SK-N-SH treated with all-trans-retinoic acid at 6 μM for 48 hours (cell line): ENCODE data around the gene SLC38A4.
"Not testable (repeated sequence)": the region's sequence is repeated elsewhere in the genome, so short reads cannot be mapped to it uniquely, and the experiment has no call there.

Experiments used
- ATAC-seq: fragments of 200-7000 bp; cut with Tn5 transposase; 3 replicates; pipeline ENCODE4 v1.9.1; 2020; ENCODE audit warnings: mild to moderate bottlenecking, moderate library complexity
- CREB5 ChIP-seq: fragments of 250-450 bp; sonication (Bioruptor Pico); IDR thresholded peaks from 2 replicates; pipeline ENCODE4 v1.5.1; 2020; ENCODE audit warnings: low read depth, mild to moderate bottlenecking, moderate library complexity
- CSDC2 ChIP-seq: fragments of 250-450 bp; sonication (Bioruptor Pico); IDR thresholded peaks from 2 replicates; pipeline ENCODE4 v1.5.0; 2020; ENCODE audit warnings: mild to moderate bottlenecking, moderate library complexity
- GLIS3 ChIP-seq: fragments of 250-450 bp; sonication (Bioruptor Pico); IDR thresholded peaks from 2 replicates; pipeline ENCODE4 v1.5.0; 2020; ENCODE audit warnings: mild to moderate bottlenecking, moderate library complexity
- OSR1 ChIP-seq: fragments of 250-450 bp; sonication (Bioruptor Pico); IDR thresholded peaks from 2 replicates; pipeline ENCODE4 v1.8.0; 2022; ENCODE audit warnings: moderate library complexity, mild to moderate bottlenecking, inconsistent platforms
- PATZ1 ChIP-seq: fragments of 250-450 bp; sonication (Bioruptor Pico); IDR thresholded peaks from 2 replicates; pipeline ENCODE4 v1.8.0; 2020; ENCODE audit warnings: mild to moderate bottlenecking, moderate library complexity, borderline replicate concordance
- POU6F1 ChIP-seq: fragments of 250-450 bp; sonication (Bioruptor Pico); IDR thresholded peaks from 2 replicates; pipeline ENCODE4 v1.8.0; 2021; ENCODE audit warnings: low read depth, mild to moderate bottlenecking, moderate library complexity, borderline replicate concordance
- PPARA ChIP-seq: fragments of 250-450 bp; sonication (Bioruptor Pico); IDR thresholded peaks from 2 replicates; pipeline ENCODE4 v1.5.0; 2020; ENCODE audit warnings: mild to moderate bottlenecking, borderline replicate concordance
- RARB ChIP-seq: fragments of 250-450 bp; sonication (Bioruptor Pico); IDR thresholded peaks from 2 replicates; pipeline ENCODE4 v1.8.0; 2021; ENCODE audit warnings: mild to moderate bottlenecking, moderate library complexity
- SNAI2 ChIP-seq: fragments of 250-450 bp; sonication (Bioruptor Pico); IDR thresholded peaks from 2 replicates; pipeline ENCODE4 v1.5.0; 2020; ENCODE audit warnings: mild to moderate bottlenecking, moderate library complexity
- TCF4 ChIP-seq: fragments of 250-450 bp; sonication (Bioruptor Pico); IDR thresholded peaks from 2 replicates; pipeline ENCODE4 v1.8.0; 2021; ENCODE audit warnings: mild to moderate bottlenecking, moderate library complexity, borderline replicate concordance
- ZC3H10 ChIP-seq: fragments of 250-450 bp; sonication (Bioruptor Pico); IDR thresholded peaks from 2 replicates; pipeline ENCODE4 v1.5.1; 2021; ENCODE audit warnings: mild to moderate bottlenecking, moderate library complexity
- ZFP30 ChIP-seq: fragments of 450-650 bp; formaldehyde crosslinking; IDR thresholded peaks from 2 replicates; pipeline ENCODE4 v1.5.0; 2022; ENCODE audit warnings: mild to moderate bottlenecking, moderate library complexity
- ZNF565 ChIP-seq: fragments of 450-650 bp; formaldehyde crosslinking; conservative IDR thresholded peaks from 2 replicates; pipeline ENCODE4 v1.5.0; 2020; ENCODE audit warnings: low read depth, mild to moderate bottlenecking, moderate library complexity
- ZNF70 ChIP-seq: fragments of 450-650 bp; formaldehyde crosslinking; IDR thresholded peaks from 2 replicates; pipeline ENCODE4 v1.5.0; 2020; ENCODE audit warnings: mild to moderate bottlenecking, moderate library complexity
- ZNF8 ChIP-seq: fragments of 450-650 bp; formaldehyde crosslinking; IDR thresholded peaks from 2 replicates; pipeline ENCODE4 v1.5.0; 2020; ENCODE audit warnings: mild to moderate bottlenecking, moderate library complexity
- TF ChIP-seq, protein P1 (sequence below): fragments of 250-450 bp; sonication (Bioruptor Pico); IDR thresholded peaks from 2 replicates; pipeline ENCODE4 v1.5.0; 2020; ENCODE audit warnings: mild to moderate bottlenecking, moderate library complexity
- TF ChIP-seq, protein P2 (sequence below): fragments of 250-450 bp; sonication (Bioruptor Pico); IDR thresholded peaks from 2 replicates; pipeline ENCODE4 v1.5.1; 2021; ENCODE audit warnings: mild to moderate bottlenecking, moderate library complexity

The SLC38A4 gene

GRCh38 chr12:46855760-46856159 lies 30.0 kb upstream of the SLC38A4 start:
- ATAC-seq, result no peak
- TF ChIP-seq, protein P1, sequence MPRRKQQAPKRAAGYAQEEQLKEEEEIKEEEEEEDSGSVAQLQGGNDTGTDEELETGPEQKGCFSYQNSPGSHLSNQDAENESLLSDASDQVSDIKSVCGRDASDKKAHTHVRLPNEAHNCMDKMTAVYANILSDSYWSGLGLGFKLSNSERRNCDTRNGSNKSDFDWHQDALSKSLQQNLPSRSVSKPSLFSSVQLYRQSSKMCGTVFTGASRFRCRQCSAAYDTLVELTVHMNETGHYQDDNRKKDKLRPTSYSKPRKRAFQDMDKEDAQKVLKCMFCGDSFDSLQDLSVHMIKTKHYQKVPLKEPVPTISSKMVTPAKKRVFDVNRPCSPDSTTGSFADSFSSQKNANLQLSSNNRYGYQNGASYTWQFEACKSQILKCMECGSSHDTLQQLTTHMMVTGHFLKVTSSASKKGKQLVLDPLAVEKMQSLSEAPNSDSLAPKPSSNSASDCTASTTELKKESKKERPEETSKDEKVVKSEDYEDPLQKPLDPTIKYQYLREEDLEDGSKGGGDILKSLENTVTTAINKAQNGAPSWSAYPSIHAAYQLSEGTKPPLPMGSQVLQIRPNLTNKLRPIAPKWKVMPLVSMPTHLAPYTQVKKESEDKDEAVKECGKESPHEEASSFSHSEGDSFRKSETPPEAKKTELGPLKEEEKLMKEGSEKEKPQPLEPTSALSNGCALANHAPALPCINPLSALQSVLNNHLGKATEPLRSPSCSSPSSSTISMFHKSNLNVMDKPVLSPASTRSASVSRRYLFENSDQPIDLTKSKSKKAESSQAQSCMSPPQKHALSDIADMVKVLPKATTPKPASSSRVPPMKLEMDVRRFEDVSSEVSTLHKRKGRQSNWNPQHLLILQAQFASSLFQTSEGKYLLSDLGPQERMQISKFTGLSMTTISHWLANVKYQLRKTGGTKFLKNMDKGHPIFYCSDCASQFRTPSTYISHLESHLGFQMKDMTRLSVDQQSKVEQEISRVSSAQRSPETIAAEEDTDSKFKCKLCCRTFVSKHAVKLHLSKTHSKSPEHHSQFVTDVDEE (CRISPR knock-in tag), result no peak
- TF ChIP-seq ZNF70 (CRISPR knock-in tag), result no peak
- TF ChIP-seq, protein P2, sequence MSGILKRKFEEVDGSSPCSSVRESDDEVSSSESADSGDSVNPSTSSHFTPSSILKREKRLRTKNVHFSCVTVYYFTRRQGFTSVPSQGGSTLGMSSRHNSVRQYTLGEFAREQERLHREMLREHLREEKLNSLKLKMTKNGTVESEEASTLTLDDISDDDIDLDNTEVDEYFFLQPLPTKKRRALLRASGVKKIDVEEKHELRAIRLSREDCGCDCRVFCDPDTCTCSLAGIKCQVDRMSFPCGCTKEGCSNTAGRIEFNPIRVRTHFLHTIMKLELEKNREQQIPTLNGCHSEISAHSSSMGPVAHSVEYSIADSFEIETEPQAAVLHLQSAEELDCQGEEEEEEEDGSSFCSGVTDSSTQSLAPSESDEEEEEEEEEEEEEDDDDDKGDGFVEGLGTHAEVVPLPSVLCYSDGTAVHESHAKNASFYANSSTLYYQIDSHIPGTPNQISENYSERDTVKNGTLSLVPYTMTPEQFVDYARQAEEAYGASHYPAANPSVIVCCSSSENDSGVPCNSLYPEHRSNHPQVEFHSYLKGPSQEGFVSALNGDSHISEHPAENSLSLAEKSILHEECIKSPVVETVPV (CRISPR knock-in tag), result no peak
- no peak for TF ChIP-seq CREB5 (CRISPR knock-in tag)
- TF ChIP-seq RARB, result no peak
- TF ChIP-seq POU6F1, result no peak
- TF ChIP-seq CSDC2 (CRISPR knock-in tag), result no peak
- TF ChIP-seq PPARA (CRISPR knock-in tag), result no peak
- TF ChIP-seq GLIS3, result no peak
- TF ChIP-seq SNAI2 (CRISPR knock-in tag), result no peak
- TF ChIP-seq ZFP30 (CRISPR knock-in tag), result no peak
- no peak for TF ChIP-seq OSR1 (CRISPR knock-in tag)
- TF ChIP-seq PATZ1, result no peak
- no peak for TF ChIP-seq ZC3H10 (CRISPR knock-in tag)
- TF ChIP-seq TCF4 (CRISPR knock-in tag), result no peak
- TF ChIP-seq ZNF8 (CRISPR knock-in tag), result no peak
- no peak for TF ChIP-seq ZNF565 (CRISPR knock-in tag)

GRCh38 chr12:46854188-46854587 lies 28.4 kb upstream of the SLC38A4 start:
- not testable (repeated sequence) for ATAC-seq

- ATAC-seq, result not testable (repeated sequence)
Measured at GRCh38 chr12:46848792-46849191, 23.0 kb upstream of the SLC38A4 start.

DNA sequence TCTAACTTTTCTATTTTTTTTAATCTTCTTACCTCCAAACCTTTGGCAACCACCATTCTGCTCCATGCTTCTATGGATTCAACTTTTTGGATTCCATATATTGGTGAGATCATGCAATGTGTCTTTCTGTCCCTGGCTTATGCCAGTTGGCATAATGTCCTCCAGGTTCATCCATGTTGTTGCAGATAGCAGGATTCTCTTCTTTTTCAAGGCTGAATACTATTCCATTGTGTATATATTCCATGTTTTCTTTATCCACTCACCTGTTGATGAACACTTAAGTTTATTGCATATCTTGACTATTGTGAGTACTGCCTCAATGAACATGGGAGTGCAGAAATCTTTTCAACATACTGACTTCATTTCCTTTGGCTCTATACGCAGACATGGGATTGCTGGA lies 21.2 kb upstream of the SLC38A4 start:
- ATAC-seq, result no peak
- no peak for TF ChIP-seq PATZ1
